Ovary (tissue), 9 donors: Measurements from ENCODE around the gene KIF15. TPM values are rescaled to one million over a fixed set of nuclear protein-coding genes. Genes with fewer than 3 reads are reported as not detected.
A peak's percentile ranks its signal among the peaks of the same experiment; 100 is the strongest.

ENCODE experiments used
- DNase-seq, 5 donors: peaks; one replicate each; pipeline ENCODE4 v3.0.0-alpha.2; 2019 to 2020
- H3K27ac ChIP-seq, 2 donors: fragments of 200-600 bp; one replicate each; pipeline versions ENCODE4 v1.5.1 to v1.8.0; 2019 to 2022
- H3K27me3 ChIP-seq: fragments of 200-600 bp; one replicate; pipeline ENCODE4 v1.8.0; 2022
- H3K36me3 ChIP-seq: fragments of 200-600 bp; sonication (generic); one replicate; pipeline ENCODE4 v1.5.1; 2019
- H3K4me1 ChIP-seq: one replicate; pipeline ENCODE4 v1.8.1; 2013; ENCODE audit warnings: mild to moderate bottlenecking, moderate library complexity; ENCODE audit not compliant: insufficient read depth
- H3K4me3 ChIP-seq: fragments of 200-600 bp; sonication (generic); one replicate; pipeline ENCODE4 v1.5.1; 2017
- H3K9me3 ChIP-seq, 2 donors: fragments of 200-600 bp in 1 of 2; sonication (generic) in 1 of 2; one replicate each; pipeline versions ENCODE4 v1.5.1 to v1.8.1; 2013 to 2019; ENCODE audit warnings: mild to moderate bottlenecking in 1 of 2, moderate library complexity in 1 of 2
- CTCF ChIP-seq, 3 donors: fragments of 450-650 bp in 2 of 3; fragments of 200-600 bp in 1 of 3; IDR thresholded peaks; one replicate each; pipeline versions ENCODE4 v1.5.1 to v1.8.0; 2016 to 2022; ENCODE audit warnings: antibody characterized with exemption in 3 of 3, mild to moderate bottlenecking in 1 of 3
- EP300 ChIP-seq: sonication (generic); formaldehyde crosslinking; IDR thresholded peaks from one replicate; pipeline ENCODE4 v1.6.1; 2017; ENCODE audit warnings: antibody characterized with exemption
- POLR2A ChIP-seq: fragments of 450-650 bp; IDR thresholded peaks from one replicate; pipeline ENCODE4 v1.6.1; 2017; ENCODE audit warnings: antibody characterized with exemption, mild to moderate bottlenecking, moderate library complexity
- WGBS, 3 donors: extraction: QIAGEN DNeasy Blood & Tissue Kit in 1 of 3; methylation state at CpG; one replicate each; pipeline versions ENCODE4 v1.1.5 to v1.1.7; 2013 to 2017; 5-methylcytosine and 5-hydroxymethylcytosine counted together
- intact Hi-C, 4 donors: fragments of 100-400 bp; cut with DNase I; formaldehyde crosslinking; loops; one replicate each; pipeline versions ENCODE4 v1.11.0 to v1.15.1; 2022 to 2023
- polyA plus RNA-seq, 2 donors: library from polyadenylated mRNA; stranded (reverse); fragments of 200-250 nt in 1 of 2; fragments of 350-450 nt in 1 of 2; fragmentation: Illumina TruSeq in 1 of 2; extraction: RNeasy Lipid Tissue Mini Kit (QIAGEN cat#74804) in 1 of 2; gene quantifications; one replicate each; pipeline ENCODE4 v1.2.3, GENCODE V29; 2013 to 2014
- total RNA-seq, 7 donors: library from RNA; depleted of rRNA in 2 of 7; stranded (reverse); fragments of >200 nt in 2 of 7; fragmentation: NEBNext Ultra II Directional in 3 of 7; extraction: Animal tissue kit (Norgen Biotek cat#: 25700) in 3 of 7; gene quantifications; one replicate each; pipeline versions ENCODE4 v1.1.0 to v1.2.4, GENCODE V29; 2016 to 2023
- donor health status: DM: no; HTN: no; CAD: no; lungs with moderate emphysema.
- donor health status: DM: no; HTN: no; CAD: no.
- donor health status: Bipolar disorder and iron deficiency.
- donor health status: DM: yes; HTN: yes; CAD: no.
- donor health status: DM: no; HTN: no; CAD: no.
- donor health status: DM: yes; HTN: yes; CAD: no.

KIF15 gene
- total and polyA plus RNA-seq, 9 donors: 0.15 to 0.99 (median 0.33) TPM; not detected in 1

- TF ChIP-seq CTCF (IDR thresholded peaks at IDR 0.05) (no peak), EP300 (no peak), POLR2A (no peak)
- Histone ChIP-seq H3K27me3 (no peaks in the 10 kb centered on the region), H3K27ac (no peak overlapping the region), H3K4me3 (no peak overlapping the region), H3K36me3 (no peaks in the 10 kb centered on the region), H3K9me3 (peaks cover 0 to 4% of the 10 kb centered on the region in 2 donors), H3K4me1 (peaks cover 5% of the 10 kb centered on the region)
- intact Hi-C loops: loop anchor here in 1 of 4 donors (5.0 to 10.0 kb wide), 2 partner anchors 105 to 827 kb away; partner anchors contain the start of gene SACM1L
- WGBS, 3 donors: 92 to 95% (median 93%) methylated on average over 4 of the region's 4 CpGs
- no peak for DNase-seq
These were observed 98.5 kb downstream of the KIF15 start for GRCh38 chr3:44860117-44860516.

DNA sequence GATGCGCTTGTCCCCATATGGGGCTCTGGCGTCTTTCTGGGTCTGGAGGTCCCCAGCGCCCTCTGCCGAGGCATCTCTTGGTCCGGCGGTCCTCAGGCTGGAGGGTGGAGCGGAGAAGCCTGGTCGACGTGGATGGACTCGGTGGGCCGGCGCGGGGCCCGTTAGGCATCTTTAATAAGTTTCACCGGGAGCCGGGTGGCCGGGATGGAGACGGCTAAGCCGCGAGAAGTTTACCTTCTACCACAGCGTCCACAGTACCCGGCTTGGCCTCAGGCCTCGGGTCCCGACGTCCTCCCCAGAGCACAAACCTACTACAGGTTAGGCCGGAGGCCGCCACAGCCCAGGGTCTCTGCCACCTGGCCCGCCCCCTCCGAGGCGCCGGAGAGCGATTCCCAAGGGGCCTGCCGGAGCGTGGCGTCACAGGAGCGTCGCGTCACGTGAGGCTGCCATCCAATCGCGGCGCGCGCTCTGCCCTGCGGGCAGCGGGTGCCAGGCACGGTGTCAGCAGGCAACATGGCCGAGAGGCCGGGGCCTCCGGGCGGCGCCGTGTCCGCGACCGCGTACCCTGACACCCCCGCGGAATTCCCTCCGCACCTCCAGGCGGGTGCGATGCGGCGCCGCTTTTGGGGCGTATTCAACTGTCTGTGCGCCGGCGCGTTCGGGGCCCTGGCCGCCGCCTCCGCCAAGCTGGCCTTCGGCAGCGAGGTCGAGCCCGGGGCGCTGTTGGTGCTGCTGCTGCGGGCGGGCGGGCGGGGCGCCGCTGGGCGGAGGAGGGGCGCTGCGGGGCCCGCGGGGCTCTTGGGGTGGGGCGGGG is 100.0 kb downstream of the KIF15 start, which contains the start of gene TMEM42:
TMEM42 (plus strand) TSS at position 501 of the 814 bp plus-strand sequence; CDS start at position 514, 13 bp downstream.
- no peaks in the 10 kb centered on the region for H3K36me3 ChIP-seq
- intact Hi-C loops: loop anchor here in 1 of 4 donors (5.0 to 10.0 kb wide), 2 partner anchors 103 to 826 kb away; partner anchors contain the start of gene SACM1L
- H3K27ac ChIP-seq: peak within 1 kb of the TSS; percentile 72 to 79
- H3K9me3 ChIP-seq: peaks cover 0 to 2% of the 10 kb centered on the region in 2 donors
- H3K4me3 ChIP-seq: peak within 1 kb of the TSS; percentile 69
- DNase-seq: peak; percentile 88 to 94 (median 92)
- no peaks in the 10 kb centered on the region for H3K27me3 ChIP-seq
- 1 to 3% (median 1%) methylated on average over 22 to 87 of the region's 91 CpGs for WGBS, 3 donors
- TF ChIP-seq CTCF (IDR thresholded peaks at IDR 0.05): peak in 1 of 3 donors; percentile 19
- TF ChIP-seq POLR2A: peak; percentile 81
- TF ChIP-seq EP300: no peak
- peaks cover 5% of the 10 kb centered on the region for H3K4me1 ChIP-seq

DNA sequence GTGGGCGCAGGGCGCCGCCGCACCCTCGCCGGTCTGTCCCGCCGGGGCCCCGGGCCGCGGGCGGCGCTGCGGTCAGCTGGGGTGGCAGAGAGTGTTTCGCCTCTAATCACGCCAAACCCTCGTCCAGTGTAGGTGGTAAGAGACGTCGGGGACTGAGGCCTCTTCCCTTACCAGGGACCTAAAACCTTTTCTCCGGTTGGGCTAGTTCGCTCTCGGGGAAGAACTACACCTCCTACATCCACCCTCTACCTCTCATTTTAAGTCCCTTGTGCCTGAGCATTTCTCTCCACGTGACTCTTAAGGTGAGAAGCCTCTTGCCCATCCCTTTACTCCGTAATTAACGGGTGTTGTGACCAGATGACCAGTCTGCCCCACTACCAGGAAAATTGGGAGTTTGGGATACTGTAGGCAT is 100.6 kb downstream of the KIF15 start:
- peaks cover 5% of the 10 kb centered on the region for H3K4me1 ChIP-seq
- intact Hi-C loops: loop anchor here in 1 of 4 donors (5.0 to 10.0 kb wide), 2 partner anchors 103 to 825 kb away; partner anchors contain the start of gene SACM1L
- peak overlapping the region; percentile 72 to 79 for H3K27ac ChIP-seq
- H3K36me3 ChIP-seq: no peaks in the 10 kb centered on the region
- TF ChIP-seq CTCF (IDR thresholded peaks at IDR 0.05): no peak
- TF ChIP-seq EP300: no peak
- no peak for TF ChIP-seq POLR2A
- DNase-seq: no peak
- no peaks in the 10 kb centered on the region for H3K9me3 ChIP-seq
- H3K4me3 ChIP-seq: peak overlapping the region; percentile 69
- 0 to 2% (median 2%) methylated on average over 8 to 25 of the region's 25 CpGs for WGBS, 3 donors
- H3K27me3 ChIP-seq: no peaks in the 10 kb centered on the region

DNA sequence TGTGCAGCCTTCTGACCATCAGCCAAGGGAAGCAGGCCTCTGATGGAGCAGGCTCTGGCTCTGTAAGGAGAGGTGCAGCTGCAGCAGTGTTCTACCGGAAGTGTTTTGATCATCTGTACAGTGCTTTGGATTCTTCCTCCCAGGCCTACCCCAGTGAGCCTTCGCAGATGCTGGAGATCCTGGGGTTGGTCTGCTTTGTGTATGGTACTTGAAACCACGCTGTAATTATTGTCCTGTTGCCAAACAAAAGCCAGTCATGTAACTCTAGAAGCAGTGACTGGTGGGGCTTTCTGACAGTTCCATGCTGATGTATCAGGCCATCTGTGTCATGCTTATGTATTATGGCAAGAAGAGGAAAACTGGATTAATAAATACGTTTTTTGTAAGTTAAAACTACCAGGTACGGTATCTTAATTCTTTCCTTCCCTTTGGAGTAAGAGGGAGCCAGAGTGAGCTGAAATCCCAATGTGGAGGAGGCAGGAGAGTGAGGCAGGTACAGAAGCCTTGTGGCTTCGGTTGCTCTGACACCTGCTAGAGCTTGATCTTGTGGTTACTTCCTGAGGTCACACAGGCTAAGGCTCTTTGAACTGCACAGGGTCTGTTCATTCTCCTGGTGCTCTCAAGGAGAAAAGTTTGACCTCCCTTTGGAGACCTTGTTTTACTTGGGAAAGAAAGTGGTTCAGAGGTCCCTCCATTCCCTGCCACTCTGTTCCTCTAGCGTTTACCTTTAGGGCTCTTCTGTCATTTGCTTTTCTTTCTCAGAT is 103.9 kb downstream of the KIF15 start:
- intact Hi-C loops: loop anchor here in 1 of 4 donors (10.0 kb wide), 1 partner anchor 99 kb away; no protein-coding TSS in a partner anchor
- Histone ChIP-seq H3K36me3 (no peaks in the 10 kb centered on the region), H3K27ac (no peak overlapping the region), H3K4me1 (peaks cover 5% of the 10 kb centered on the region), H3K27me3 (no peaks in the 10 kb centered on the region), H3K4me3 (no peak overlapping the region), H3K9me3 (no peaks in the 10 kb centered on the region)
- DNase-seq: no peak
- TF ChIP-seq EP300 (no peak), POLR2A (no peak), CTCF (IDR thresholded peaks at IDR 0.05) (no peak)
- WGBS, 3 donors: 85 to 94% (median 91%) methylated on average over 7 of the region's 7 CpGs
